Spleen (tissue), 7 donors: Measurements from ENCODE around the gene KCNH8.

Source experiments
- CTCF ChIP-seq, 11 experiments: fragments of 200-600 bp in 7 of 11; fragments of 450-650 bp in 4 of 11; sonication (generic) in 4 of 11; IDR thresholded peaks in 8 of 11; conservative IDR thresholded peaks in 3 of 11; 1 replicate in 7 of 11; 2 replicates in 4 of 11; pipeline versions ENCODE4 v1.4.0 to v1.8.0; 2016 to 2021; ENCODE audit warnings: antibody characterized with exemption in 11 of 11, inconsistent platforms in 4 of 11, mild to moderate bottlenecking in 1 of 11
- POLR2A ChIP-seq, 3 donors: fragments of 450-650 bp; IDR thresholded peaks; one replicate each; pipeline ENCODE4 v1.5.1; 2017; ENCODE audit warnings: antibody characterized with exemption in 3 of 3, mild to moderate bottlenecking in 1 of 3
- donor health status: DM: no; HTN: no; CAD: no; lungs with moderate emphysema.
- donor health status: DM: no; HTN: no; CAD: no.
- donor health status: DM: no; HTN: no; CAD: no.

- TF ChIP-seq CTCF (IDR thresholded peaks at IDR 0.05 in 8 of 11, conservative IDR thresholded peaks at IDR 0.05 in 3 of 11) (no peak), POLR2A (IDR thresholded peaks at IDR 0.05) (no peak)
Observed at GRCh38 chr3:19263606-19264005, 115.3 kb downstream of the KCNH8 start.
